ENCODE results near the gene PRKCB. TPM values are rescaled to one million over a fixed set of nuclear protein-coding genes. Genes with fewer than 3 reads are reported as not detected.
"Not testable (repeated sequence)": the region's sequence is repeated elsewhere in the genome, so short reads cannot be mapped to it uniquely, and the experiment has no call there.

PRKCB gene
- total RNA-seq, 1 donor from 2014 or later: not detected

DNA sequence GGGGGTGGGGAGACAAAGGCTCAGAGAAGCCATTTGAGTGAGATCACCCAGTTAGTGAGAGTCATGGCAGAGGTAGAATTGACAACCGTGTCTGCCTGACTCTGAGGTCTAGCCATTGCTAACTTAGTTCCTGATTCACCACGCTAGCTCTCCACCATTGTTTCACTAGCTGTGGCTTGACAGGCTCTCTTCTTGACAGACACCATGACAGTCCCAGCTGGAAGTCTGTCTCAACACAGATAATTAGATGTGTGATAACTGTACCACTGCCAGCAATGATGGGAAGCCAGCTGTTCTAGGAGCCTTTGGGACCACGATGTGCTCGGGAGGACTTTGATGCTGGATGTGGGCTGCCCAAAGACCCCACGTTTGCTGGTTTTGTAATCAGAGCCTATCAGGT, 249.9 kb downstream of the PRKCB start:
- no peak for DNase-seq (ENCODE audit: low read depth, low spot score)

DNA sequence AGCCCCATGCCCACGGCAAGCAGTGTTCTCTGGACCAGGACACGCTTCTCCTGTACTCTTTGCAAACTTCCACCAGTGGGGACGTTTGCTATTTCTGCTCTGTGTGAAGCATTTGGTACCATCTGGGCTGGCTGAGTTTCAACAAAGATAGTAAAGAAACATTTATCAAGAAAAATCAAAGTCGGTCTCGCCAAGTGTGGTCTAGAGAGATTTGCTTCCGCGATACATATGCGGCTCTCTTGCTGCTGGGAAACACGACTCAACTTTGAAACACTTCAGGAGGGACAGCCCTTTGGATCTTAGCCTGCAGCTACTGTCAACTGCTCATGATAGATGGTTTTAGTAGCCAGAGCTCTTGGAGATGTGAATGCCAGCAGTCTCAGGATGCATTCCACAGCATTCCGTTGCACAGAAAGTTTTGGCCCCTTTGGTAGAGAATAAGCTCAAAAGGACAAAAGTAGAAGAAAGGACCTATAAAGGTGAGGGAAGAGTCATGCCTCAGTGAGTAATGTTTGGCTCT, 252.2 kb downstream of the PRKCB start:
- no peak for DNase-seq (ENCODE audit: low read depth, low spot score)

DNA sequence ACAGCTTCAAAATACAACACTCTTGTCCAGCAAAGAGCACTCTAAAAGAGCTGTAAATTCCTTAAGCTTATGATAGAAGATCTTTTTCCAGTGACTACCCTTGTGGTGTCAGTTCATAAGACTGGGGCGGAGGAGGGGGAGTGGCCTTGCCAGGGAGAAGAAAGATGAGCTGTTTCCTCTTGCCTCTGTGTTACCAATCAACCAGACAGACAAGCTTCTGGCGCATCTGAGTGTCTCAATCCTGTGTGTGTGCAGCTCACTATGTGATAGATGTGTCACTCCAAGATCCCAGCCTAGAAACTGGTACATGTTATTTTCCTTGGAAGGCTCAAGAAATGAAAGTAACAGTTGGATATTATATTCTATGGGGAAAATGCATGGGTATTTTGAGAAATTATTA, 253.0 kb downstream of the PRKCB start:
- no peak for DNase-seq (ENCODE audit: low read depth, low spot score)

DNA sequence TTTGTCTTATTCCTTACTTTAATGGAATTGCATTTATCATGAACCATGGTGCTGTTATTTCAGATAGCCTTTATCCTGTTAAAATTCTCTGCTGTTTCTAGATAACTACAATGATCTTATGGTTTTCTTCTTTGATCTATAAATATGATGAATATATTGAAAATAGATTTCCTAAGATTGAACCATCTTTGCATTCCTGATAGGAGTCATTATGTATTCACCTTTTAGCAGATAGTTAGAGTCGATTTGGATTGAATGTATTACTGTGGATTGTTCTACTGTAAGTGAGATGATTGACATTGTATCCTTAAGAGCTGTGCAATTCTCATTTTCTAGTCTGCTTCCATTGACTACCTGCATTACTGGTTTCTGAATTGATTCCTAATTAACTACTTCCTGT, 255.3 kb downstream of the PRKCB start:
- no peak for DNase-seq (ENCODE audit: low read depth, low spot score)

DNA sequence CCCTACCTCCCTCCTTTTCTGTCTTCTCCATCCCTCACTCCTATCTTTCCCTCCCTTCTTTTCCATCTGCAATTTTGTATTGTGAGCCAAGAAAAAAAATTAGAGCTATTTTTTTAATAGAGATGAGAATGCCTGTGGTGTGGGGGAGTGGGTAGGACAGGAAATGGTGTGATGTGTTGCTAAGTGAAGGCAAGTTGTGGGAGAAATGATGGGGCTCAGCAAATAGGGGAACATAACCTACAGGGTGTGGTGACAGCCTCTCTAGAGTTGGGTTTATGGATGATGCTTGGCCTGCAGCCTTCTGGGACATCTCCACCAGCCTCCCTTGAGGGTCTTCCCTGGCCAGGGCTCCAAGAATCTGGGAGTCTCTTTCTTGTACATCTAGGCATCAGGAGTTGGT, 257.3 kb downstream of the PRKCB start:
- no peak for DNase-seq (ENCODE audit: low read depth, low spot score)

DNA sequence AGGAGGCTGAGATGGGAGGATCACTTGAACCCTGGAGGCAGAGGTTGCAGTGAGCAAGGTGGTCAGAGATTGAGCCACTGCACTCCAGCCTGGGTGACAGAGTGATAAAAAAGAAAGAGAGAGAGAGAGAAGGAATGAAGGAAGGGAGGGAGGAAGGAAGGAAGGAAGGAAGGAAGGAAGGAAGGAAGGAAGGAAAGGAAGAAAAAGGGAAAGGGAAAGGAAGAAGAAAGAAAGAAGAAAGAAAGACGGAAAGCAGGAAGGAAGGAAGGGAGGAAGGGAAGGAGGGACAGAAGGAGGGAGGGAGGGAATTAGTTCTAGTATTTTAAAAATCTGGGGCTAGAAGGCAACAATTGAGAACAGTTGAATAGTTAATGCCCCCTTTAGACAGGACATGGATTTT, 258.9 kb downstream of the PRKCB start:
- no peak for DNase-seq (ENCODE audit: low read depth, low spot score)

DNA sequence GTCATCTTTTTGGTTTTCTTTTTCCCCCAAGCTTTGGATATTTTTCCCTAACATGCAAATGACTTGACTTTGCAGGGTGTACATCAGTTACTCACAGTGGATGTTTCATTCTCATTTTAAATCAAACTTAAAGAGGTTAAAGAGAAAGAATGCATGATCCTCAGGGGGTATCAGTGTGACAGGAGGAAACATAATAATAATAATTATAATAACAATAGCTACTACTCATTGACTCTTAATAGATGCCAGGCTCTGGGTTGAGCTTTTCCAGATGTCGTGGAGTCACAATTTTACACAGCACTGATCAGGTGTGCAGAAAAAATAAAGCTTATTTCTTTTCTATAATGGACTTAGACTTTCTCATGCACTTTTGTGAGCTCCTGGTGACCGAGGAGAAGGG, 263.1 kb downstream of the PRKCB start:
- no peak for DNase-seq (ENCODE audit: low read depth, low spot score)

DNA sequence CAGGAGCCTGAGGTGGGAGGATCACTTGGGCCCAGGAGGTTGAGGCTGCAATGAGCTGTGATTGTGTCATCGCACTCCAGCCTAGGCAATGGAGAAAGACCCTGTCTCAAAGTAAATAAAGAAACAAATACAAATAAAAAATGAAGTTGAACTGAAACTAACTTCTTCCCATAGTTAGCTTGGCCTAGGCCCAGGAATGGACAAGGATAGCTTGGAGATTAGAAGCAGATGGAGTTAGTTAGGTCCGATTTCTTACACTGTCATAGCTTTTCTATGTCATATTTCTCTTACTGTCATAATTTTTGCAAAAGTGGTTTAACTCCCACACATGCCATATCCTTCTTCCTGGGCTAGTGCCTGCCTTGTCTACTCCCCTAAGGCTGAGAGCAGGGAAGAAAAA, 265.6 kb downstream of the PRKCB start:
- DNase-seq (ENCODE audit: low read depth, low spot score): no peak

DNA sequence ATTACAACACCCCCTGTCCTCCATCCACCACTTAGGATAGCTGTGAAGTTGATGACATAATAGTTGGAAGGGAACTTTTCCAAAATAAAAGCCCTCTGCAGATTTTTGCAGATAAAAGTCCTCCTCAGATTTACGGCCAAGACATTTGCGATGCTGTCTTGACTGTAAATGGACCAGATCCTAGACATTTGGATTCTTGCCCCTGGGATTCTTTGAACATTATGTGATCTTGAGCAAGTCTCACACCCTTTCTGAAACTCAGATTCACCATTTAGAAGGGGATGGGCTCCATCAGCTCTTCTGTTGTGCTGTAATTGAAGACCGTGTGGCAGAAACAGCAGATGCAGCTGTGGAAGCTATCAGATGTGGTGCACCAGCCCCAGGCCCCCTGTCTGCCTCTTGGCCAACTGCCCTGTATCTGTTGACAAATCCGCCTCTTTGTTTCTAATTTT, 266.5 kb downstream of the PRKCB start:
- DNase-seq (ENCODE audit: low read depth, low spot score): no peak

DNA sequence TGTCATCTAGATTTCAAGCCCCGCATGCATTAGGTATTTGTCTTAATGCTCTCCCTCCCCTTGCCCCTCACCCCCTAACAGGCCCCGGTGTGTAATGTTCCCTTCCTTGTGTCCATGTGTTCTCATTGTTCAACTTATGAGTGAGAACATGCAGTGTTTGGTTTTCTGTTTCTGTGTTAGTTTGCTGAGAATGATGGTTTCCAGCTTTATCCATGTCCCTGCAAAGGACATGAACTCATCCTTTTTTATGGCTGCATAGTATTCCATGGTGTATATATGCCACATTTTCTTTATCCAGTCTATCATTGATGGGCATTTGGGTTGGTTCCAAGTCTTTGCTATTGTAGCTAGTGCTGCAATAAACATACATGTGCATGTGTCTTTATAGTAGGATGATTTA, 269.7 kb downstream of the PRKCB start:
- not testable (repeated sequence) for DNase-seq (ENCODE audit: low read depth, low spot score)

DNA sequence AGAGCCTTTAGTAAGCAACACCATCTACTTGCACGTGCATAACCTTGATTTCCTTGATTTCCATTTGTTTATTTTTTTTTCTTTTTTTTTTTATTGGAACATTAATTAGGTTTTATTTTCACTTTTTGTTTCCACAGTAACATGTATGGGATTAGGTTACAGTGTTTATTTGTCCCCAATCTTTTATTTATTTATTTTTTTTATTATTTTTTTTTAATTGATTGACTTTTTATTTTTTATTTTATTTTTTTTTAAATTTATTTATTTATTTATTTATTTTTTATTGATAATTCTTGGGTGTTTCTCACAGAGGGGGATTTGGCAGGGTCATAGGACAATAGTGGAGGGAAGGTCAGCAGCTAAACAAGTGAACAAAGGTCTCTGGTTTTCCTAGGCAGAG, 272.3 kb downstream of the PRKCB start:
- DNase-seq (ENCODE audit: low read depth, low spot score): not testable (repeated sequence)

DNA sequence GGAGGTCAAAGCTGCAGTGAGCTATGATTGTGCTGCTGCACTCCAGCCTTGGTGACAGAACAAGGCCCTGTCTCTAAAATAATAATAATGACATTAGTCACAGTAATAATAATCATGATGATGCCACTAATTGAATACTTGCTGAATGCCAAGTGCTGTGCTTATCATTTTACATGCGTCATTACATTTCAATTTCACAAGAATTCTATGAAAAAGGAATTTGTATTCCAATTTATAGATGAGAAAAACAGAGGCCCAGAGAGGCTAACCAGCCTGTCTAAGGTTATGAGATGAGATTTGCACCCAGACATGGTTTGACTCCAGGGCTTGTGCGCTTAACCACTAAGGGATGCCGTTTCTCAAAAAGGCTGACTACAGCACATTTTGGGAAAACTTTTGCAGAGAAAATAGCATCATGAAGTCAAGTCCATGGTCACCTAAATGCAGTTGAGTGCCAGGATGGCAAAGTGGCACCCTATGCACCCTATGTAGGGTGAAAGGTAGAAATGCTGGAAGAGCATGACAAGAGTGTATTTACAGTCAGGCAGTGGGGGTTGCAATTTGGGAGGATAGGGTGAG, 276.0 kb downstream of the PRKCB start:
- DNase-seq (ENCODE audit: low read depth, low spot score): no peak

DNA sequence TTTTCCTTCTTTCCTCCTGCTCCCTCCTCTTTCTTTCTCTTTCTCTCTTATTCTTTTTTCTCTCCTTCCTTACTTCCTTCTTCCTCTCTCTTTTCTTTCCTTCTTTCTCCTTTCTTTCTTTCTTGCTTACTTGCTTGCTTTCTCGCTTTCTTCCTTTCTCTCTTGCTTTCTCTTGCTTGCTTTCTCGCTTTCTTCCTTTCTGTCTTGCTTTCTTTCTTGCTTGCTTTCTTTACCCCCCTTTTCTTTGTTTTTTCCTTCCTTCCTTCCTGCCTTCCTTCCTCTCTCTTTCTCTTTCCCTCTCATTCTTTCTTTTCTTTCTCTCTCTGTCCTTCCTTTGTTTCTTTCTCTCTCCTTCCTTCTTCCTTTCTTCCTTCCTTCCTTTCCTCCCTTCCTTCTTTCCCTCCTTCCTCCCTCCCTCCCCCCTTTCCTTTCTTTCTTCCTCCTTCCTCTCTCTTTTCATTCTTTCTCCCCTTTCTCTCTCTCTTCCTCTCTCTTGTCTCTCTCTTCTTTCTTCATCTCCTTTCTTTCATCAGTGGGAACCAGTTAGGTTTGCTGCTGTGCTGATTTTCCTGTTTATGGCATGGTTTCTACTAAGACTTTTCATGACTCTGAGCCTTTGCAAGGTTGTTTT, 277.4 kb downstream of the PRKCB start:
- no peak for DNase-seq (ENCODE audit: low read depth, low spot score)

DNA sequence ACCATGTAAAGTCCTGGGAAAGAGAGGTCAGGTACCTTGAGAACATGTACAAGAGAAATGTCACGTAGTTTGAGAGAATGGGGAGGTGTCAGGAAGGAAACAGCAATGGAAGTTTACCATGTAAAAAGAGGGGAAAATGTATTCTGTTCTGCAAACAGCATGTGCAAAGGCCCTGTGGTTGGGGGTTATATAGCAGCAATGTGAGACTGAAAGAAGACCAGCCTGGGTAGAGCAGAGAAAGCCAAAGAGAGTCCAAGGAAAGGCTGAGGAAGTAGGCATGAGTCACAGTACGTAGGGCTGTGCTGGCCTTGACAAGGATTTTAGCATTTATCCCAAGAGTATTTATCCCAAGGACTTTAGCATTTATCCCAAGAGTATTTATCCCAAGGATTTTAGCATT, 279.1 kb downstream of the PRKCB start:
- DNase-seq (ENCODE audit: low read depth, low spot score): no peak

DNA sequence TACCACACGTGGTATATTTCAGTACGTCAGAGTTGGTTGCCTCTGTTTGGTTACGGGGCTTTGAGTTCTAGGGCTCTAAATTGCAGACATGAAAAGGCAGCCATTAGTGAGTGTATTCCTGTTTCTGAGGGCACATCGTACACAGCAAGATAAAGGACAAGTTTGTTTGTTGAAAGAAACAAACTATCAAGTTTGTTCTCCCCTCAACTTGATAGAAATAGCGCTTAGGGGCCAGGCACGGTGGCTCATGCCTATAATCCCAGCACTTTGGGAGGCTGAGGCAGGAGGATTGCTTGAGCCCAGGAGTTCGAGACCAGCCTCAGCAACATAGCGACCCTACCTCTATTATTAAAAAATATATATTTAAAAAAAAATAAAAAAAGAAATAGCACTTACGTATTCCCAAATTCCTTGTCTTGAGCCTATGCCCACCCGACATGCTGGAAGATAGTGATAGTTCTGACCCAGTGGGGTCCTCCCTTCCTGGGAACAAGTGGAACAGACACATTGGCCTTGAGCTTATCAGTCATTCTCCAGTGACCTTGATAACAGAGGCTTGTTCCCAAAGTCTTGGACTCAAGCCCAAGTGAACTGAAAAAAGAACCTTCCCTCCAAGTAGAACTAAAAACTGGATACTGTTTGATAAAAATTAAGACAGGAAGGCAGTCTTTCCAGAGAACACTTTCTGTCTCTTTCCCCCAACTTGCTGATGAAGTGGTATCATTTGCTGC, 280.4 kb downstream of the PRKCB start:
- DNase-seq (ENCODE audit: low read depth, low spot score): no peak

DNA sequence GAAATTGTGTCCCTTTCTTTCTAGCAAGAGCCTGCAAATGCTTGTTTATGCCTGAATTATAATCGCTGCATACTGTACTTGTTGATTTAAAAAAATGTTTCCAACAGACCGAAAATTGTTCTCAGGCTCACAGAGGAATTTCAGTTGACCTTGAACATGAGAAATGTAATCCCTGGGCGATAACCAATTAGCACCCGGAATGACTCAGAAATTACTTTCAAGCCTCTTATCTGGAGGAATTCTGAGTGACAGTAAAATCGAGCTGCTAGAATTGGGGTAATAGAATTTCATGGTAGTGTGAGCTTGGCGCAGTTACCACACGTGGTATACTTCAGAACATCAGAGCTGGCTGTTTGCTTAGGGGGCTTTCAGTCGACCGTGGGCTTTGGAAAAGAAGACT, 281.2 kb downstream of the PRKCB start:
- no peak for DNase-seq (ENCODE audit: low read depth, low spot score)

DNA sequence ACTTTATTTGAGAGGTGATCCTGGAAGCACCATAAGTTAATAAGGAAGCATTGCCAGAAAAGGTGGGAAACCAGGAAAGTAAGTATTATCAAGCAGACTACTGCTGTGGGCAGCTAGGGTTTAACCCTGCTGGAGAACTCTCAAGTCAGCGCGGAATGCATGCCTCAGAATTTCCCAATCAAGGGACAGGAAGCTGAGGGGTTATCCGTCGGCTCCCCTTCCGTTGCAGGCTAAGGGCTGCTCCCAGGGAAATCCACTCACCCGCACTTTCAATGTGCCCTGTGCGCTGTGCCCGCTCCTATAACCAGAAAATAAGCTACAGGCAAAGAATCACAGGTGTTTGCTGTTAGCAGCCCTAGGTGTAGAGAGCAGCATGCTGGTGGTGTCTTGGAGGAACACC, 281.9 kb downstream of the PRKCB start:
- no peak for DNase-seq (ENCODE audit: low read depth, low spot score)

DNA sequence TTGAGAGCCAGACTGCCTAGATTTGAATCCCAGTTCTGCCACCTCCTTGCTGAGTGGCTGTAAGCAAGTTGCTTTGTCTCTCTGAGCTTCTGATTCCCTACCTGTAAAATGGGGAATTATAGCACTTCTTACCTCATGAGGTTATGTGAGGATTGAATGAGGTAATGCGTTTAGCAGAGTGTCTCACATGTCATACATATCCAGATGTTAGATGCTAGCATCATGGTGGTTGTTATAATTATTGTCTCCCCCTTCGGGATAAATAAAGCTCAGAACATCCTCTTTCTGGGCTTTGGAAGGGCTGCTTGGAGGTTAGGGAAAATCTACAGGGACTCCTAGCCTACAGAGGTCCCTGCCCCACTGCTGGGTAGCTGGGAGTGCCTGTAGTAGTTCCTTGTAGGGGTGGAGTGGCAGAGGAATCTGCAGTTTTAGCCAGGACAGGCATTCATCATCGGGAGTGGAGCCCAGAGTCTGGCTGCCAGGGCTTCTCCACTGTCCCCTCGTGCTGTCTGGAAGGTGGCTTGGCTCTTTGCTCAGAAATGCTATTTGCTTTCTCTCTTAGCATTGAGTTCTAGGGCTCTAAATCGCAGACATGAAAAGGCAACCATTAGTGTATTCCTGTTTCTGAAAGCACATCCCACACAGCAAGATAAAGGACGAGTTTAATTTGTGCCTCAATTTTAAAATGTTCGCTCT, 282.5 kb downstream of the PRKCB start:
- no peak for DNase-seq (ENCODE audit: low read depth, low spot score)

DNA sequence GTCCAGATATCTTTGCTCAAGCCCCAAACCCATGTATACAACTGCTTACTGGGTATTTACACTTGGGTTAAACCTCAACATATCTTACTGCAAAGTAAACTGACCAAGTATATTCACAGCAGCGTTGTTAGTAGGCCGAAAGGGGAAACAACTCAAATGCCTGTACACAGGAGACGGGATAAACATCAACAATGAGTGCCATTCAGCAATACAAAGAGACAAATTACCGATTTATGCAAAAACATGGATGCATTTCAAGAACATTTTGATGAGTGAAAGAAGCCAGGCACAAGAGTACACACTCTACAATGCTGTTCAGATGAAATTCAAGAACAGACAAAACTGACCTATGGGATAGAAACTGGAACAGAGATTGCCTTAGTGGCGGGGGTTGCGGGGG, 284.0 kb downstream of the PRKCB start:
- DNase-seq (ENCODE audit: low read depth, low spot score): no peak

DNA sequence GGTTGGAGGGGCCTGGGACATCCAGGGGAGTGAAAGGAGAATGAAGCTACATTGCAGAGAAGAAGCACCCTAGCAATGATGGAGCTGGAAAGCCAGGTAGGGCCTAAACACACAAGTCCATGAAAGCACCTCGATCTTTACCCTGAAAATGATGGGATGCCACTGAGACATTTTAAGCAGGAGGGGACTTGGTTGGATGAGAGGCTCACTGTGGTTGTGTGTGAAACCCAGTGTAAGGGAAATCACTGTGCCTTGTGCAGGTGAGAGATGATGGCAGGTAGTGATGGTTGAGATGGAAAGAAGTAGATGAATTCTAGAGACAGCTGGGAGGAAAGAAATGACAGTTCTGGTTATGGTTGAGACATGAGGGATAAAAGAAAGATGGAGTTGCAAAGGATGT, 287.5 kb downstream of the PRKCB start:
- DNase-seq (ENCODE audit: low read depth, low spot score): no peak

DNA sequence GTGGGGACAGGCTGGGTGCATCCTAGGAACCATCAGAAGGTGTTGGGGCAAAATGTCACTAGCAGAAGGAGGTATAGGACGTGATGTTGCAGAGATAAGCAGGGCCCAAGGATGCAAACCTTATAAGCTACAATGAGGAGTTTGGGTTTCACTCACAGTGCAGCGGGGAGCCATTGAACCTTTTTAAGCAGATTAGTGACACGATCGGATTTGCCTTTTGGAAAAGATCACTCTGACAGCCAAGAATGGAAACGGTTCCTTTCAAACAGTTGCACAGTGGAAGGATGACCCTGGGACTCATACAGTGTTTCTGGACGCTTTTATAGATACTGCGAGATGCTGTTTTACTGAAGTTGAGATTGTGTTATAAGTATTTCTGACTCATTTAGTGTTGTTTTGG, 288.5 kb downstream of the PRKCB start:
- DNase-seq (ENCODE audit: low read depth, low spot score): no peak

DNA sequence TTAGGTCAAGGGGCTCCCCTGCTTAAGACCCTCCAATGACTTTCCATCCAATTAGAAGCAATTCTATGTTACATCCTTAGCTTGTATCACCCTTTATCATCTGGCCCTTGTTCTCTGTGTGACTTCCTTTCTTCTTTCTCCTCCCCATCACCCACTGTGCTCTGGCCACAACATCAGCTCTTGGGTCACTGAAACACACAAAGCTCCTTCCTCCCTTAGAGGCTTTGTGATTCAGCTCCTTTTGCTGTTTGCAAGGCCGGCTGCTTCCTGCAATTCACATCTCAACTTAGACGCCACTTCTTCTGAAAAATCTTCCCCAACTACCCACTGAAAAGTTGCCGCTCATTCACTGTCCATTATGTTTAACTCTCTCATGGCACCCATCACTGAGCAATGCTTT, 289.4 kb downstream of the PRKCB start:
- DNase-seq (ENCODE audit: low read depth, low spot score): no peak
